Measurements from ENCODE around the gene FILIP1L.

- TF ChIP-seq POLR2AphosphoS5 (IDR thresholded peaks at IDR 0.05; ENCODE audit: low read depth, low read length) (no peak), SIN3A (IDR thresholded peaks at IDR 0.05; ENCODE audit: borderline replicate concordance, insufficient read depth, low read length) (no peak), REST (IDR thresholded peaks at IDR 0.05; ENCODE audit: insufficient read depth in 1 of 2, low read depth in 2 of 2, low read length in 2 of 2) (no peak), TAF1 (IDR thresholded peaks at IDR 0.05; ENCODE audit: borderline replicate concordance, insufficient read depth, low read length) (no peak)
Observed at GRCh38 chr3:100060685-100061484, 53.4 kb downstream of the FILIP1L start.
